HG02938 (cell line): ENCODE measurements around the gene GTF2H2C.
"Not testable (repeated sequence)": the region's sequence is repeated elsewhere in the genome, so short reads cannot be mapped to it uniquely, and the experiment has no call there.

ENCODE experiments used
- ATAC-seq: cut with Tn5 transposase; IDR thresholded peaks from one replicate; pipeline ENCODE4 v1.9.1; 2021; ENCODE audit warnings: mild to moderate bottlenecking, moderate library complexity; ENCODE audit not compliant: unreplicated experiment

GTF2H2C gene

GRCh38 chr5:69559908-69560330 lies at the start of gene GTF2H2C:
Gene GTF2H2C, plus strand, starts transcription at chr5:69560191. Its CDS starts 4,942 bp downstream, at chr5:69565133.
- ATAC-seq: peak; percentile 95

- no peak for ATAC-seq
Measured at GRCh38 chr5:69510694-69511093, 49.3 kb upstream of the GTF2H2C start.

- ATAC-seq: no peak
Measured at GRCh38 chr5:69512740-69513260, 47.2 kb upstream of the GTF2H2C start.

- ATAC-seq: not testable (repeated sequence)
Measured at GRCh38 chr5:69515570-69515969, 44.4 kb upstream of the GTF2H2C start.

- ATAC-seq: no peak
Measured at GRCh38 chr5:69516769-69517168, 43.2 kb upstream of the GTF2H2C start.

- ATAC-seq: no peak
Measured at GRCh38 chr5:69517763-69518212, 42.2 kb upstream of the GTF2H2C start.

GRCh38 chr5:69519285-69519684 lies 40.7 kb upstream of the GTF2H2C start:
- ATAC-seq: no peak

GRCh38 chr5:69522035-69522434 lies 38.0 kb upstream of the GTF2H2C start:
- no peak for ATAC-seq

- no peak for ATAC-seq
Measured at GRCh38 chr5:69525490-69525889, 34.5 kb upstream of the GTF2H2C start.

- no peak for ATAC-seq
Measured at GRCh38 chr5:69526660-69527059, 33.3 kb upstream of the GTF2H2C start.

GRCh38 chr5:69527128-69527770 lies 32.7 kb upstream of the GTF2H2C start:
- ATAC-seq: no peak

GRCh38 chr5:69528035-69528434 lies 32.0 kb upstream of the GTF2H2C start:
- ATAC-seq: no peak

- ATAC-seq: no peak
Measured at GRCh38 chr5:69528609-69529008, 31.4 kb upstream of the GTF2H2C start.

- no peak for ATAC-seq
Measured at GRCh38 chr5:69530561-69531405, 29.2 kb upstream of the GTF2H2C start.

- no peak for ATAC-seq
Measured at GRCh38 chr5:69531406-69531801, 28.6 kb upstream of the GTF2H2C start.

GRCh38 chr5:69537911-69538310 lies 22.1 kb upstream of the GTF2H2C start:
- ATAC-seq: not testable (repeated sequence)

- not testable (repeated sequence) for ATAC-seq
Measured at GRCh38 chr5:69538735-69539134, 21.3 kb upstream of the GTF2H2C start.

- ATAC-seq: not testable (repeated sequence)
Measured at GRCh38 chr5:69541347-69541746, 18.6 kb upstream of the GTF2H2C start.

GRCh38 chr5:69542838-69543618 lies 17.0 kb upstream of the GTF2H2C start:
- not testable (repeated sequence) for ATAC-seq

- not testable (repeated sequence) for ATAC-seq
Measured at GRCh38 chr5:69544602-69545001, 15.4 kb upstream of the GTF2H2C start.
